Measurements from ENCODE around the gene BRMS1.
"Not testable (repeated sequence)": the region's sequence is repeated elsewhere in the genome, so short reads cannot be mapped to it uniquely, and the experiment has no call there.

The BRMS1 gene

GRCh38 chr11:66324664-66325063 lies 20.2 kb downstream of the BRMS1 start:
- TF ChIP-seq CTCF (IDR thresholded peaks at IDR 0.05; ENCODE audit: low read depth, low read length): no peak
- Histone ChIP-seq H3K27me3 (no peaks in the 10 kb centered on the region), H3K4me1 (peaks cover 22% of the 10 kb centered on the region), H3K9me3 (no peaks in the 10 kb centered on the region), H3K4me3 (ENCODE audit: low read depth, low read length) (no peak overlapping the region), H3K36me3 (no peaks in the 10 kb centered on the region)
- DNase-seq: no peak

- Histone ChIP-seq H3K27me3 (no peaks in the 10 kb centered on the region), H3K9me3 (no peaks in the 10 kb centered on the region), H3K4me3 (ENCODE audit: low read depth, low read length) (no peak overlapping the region), H3K4me1 (peaks cover 21% of the 10 kb centered on the region), H3K36me3 (no peaks in the 10 kb centered on the region)
- no peak for DNase-seq
- no peak for TF ChIP-seq CTCF (IDR thresholded peaks at IDR 0.05; ENCODE audit: low read depth, low read length)
Observed at GRCh38 chr11:66323684-66324083, 21.2 kb downstream of the BRMS1 start.

- TF ChIP-seq CTCF (IDR thresholded peaks at IDR 0.05; ENCODE audit: low read depth, low read length): no peak
- Histone ChIP-seq H3K36me3 (no peaks in the 10 kb centered on the region), H3K4me1 (peaks cover 21% of the 10 kb centered on the region), H3K9me3 (no peaks in the 10 kb centered on the region), H3K4me3 (ENCODE audit: low read depth, low read length) (no peak overlapping the region), H3K27me3 (no peaks in the 10 kb centered on the region)
- no peak for DNase-seq
Observed at GRCh38 chr11:66322732-66323427, 22.0 kb downstream of the BRMS1 start.

- peaks cover 18% of the 10 kb centered on the region for H3K4me1 ChIP-seq
- no peak for TF ChIP-seq CTCF (IDR thresholded peaks at IDR 0.05; ENCODE audit: low read depth, low read length)
- DNase-seq: no peak
- no peak overlapping the region for H3K4me3 ChIP-seq (ENCODE audit: low read depth, low read length)
- H3K9me3 ChIP-seq: no peaks in the 10 kb centered on the region
- no peaks in the 10 kb centered on the region for H3K36me3 ChIP-seq
- no peaks in the 10 kb centered on the region for H3K27me3 ChIP-seq
Observed at GRCh38 chr11:66321606-66322005, 23.3 kb downstream of the BRMS1 start.

- not testable (repeated sequence) for H3K4me3 ChIP-seq (ENCODE audit: low read depth, low read length); H3K36me3 ChIP-seq; DNase-seq; H3K27me3 ChIP-seq; H3K9me3 ChIP-seq
- peaks cover 24% of the 10 kb centered on the region for H3K4me1 ChIP-seq
Observed at GRCh38 chr11:66320748-66321147, 24.2 kb downstream of the BRMS1 start.

- H3K36me3 ChIP-seq; H3K4me3 ChIP-seq (ENCODE audit: low read depth, low read length); H3K9me3 ChIP-seq; DNase-seq; H3K27me3 ChIP-seq: not testable (repeated sequence)
- peaks cover 26% of the 10 kb centered on the region for H3K4me1 ChIP-seq
Observed at GRCh38 chr11:66320289-66320688, 24.6 kb downstream of the BRMS1 start.

GRCh38 chr11:66318600-66318970 lies 26.3 kb downstream of the BRMS1 start:
- peaks cover 35% of the 10 kb centered on the region for H3K4me1 ChIP-seq
- TF ChIP-seq CTCF (IDR thresholded peaks at IDR 0.05; ENCODE audit: low read depth, low read length): no peak
- no peak overlapping the region for H3K4me3 ChIP-seq (ENCODE audit: low read depth, low read length)
- no peaks in the 10 kb centered on the region for H3K9me3 ChIP-seq
- no peaks in the 10 kb centered on the region for H3K36me3 ChIP-seq
- H3K27me3 ChIP-seq: no peaks in the 10 kb centered on the region
- DNase-seq: no peak
